ENCODE results near the gene C10orf67.

Gene C10orf67

GRCh38 chr10:23202779-23203178 is 141.8 kb downstream of the C10orf67 start:
- DNase-seq (ENCODE audit: low read depth) = no peak
- no peak for TF ChIP-seq CTCF (conservative IDR thresholded peaks at IDR 0.05; ENCODE audit: low read length)
- no peak overlapping the region for H3K4me3 ChIP-seq (ENCODE audit: low read length)

- TF ChIP-seq CTCF (conservative IDR thresholded peaks at IDR 0.05; ENCODE audit: low read length) = no peak
- H3K4me3 ChIP-seq (ENCODE audit: low read length) = no peak overlapping the region
- DNase-seq (ENCODE audit: low read depth) = no peak
Measured at GRCh38 chr10:23201837-23202236, 142.8 kb downstream of the C10orf67 start.

- no peak overlapping the region for H3K4me3 ChIP-seq (ENCODE audit: low read length)
- TF ChIP-seq CTCF (conservative IDR thresholded peaks at IDR 0.05; ENCODE audit: low read length) = no peak
- no peak for DNase-seq (ENCODE audit: low read depth)
Measured at GRCh38 chr10:23200997-23201652, 143.5 kb downstream of the C10orf67 start.

- H3K4me3 ChIP-seq (ENCODE audit: low read length) = no peak overlapping the region
- TF ChIP-seq CTCF (conservative IDR thresholded peaks at IDR 0.05; ENCODE audit: low read length) = no peak
- DNase-seq (ENCODE audit: low read depth) = no peak
Measured at GRCh38 chr10:23200586-23200985, 144.0 kb downstream of the C10orf67 start.

- DNase-seq (ENCODE audit: low read depth) = no peak
- H3K4me3 ChIP-seq (ENCODE audit: low read length) = no peak overlapping the region
Measured at GRCh38 chr10:23199768-23200511, 144.7 kb downstream of the C10orf67 start.

GRCh38 chr10:23198940-23199767 is 145.4 kb downstream of the C10orf67 start:
- no peak for TF ChIP-seq CTCF (conservative IDR thresholded peaks at IDR 0.05; ENCODE audit: low read length)
- DNase-seq (ENCODE audit: low read depth) = no peak
- H3K4me3 ChIP-seq (ENCODE audit: low read length) = no peak overlapping the region

More at GRCh38 chr10:23199768-23200511, 144.7 kb downstream of the C10orf67 start:
- TF ChIP-seq CTCF (conservative IDR thresholded peaks at IDR 0.05; ENCODE audit: low read length) = no peak
